ENCODE results near the gene OVCA2. TPM values are rescaled to one million over a fixed set of nuclear protein-coding genes. Genes with fewer than 3 reads are reported as not detected.

OVCA2 gene
- total RNA-seq, 4 donors from 2014 or later = 32.4 to 49.0 (median 37.8) TPM

DNA sequence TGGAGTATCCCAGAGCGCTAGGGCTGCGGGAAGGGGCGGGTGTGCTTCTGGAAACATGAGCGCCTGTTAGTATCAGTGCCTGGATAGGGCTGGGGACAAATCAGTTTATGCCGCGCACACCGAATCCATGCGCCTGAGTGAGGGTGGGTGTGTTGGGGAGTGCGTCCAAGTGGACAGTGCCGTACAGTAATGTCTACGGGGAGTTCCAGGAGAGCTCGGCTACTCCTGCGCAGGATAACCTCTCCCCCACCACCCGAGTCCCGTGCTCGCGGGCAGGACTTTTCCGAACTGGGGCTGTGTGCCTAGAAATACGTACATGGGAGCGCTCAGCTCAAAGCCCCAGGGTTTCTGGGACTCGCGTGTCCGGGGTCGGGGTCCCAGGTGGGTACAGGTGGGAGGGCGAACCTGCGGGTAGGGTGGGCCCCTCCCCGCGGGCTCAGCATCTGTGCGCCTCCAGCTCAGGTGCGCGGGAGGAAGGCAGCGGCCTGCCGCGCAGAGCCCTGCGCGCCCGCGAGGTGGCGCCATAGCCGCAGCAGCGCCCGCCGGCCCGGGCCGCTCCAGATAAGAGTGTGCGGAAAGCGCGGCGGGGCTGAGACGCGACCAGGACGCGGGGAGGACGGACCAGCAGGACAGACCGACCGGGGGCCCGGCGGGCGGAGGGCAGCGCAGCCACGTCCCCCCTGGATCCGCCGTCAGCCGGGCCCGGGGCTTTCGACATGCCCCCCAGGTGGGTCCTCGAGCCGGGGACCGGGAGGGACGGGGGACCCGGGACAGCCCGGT, 12.9 kb downstream of the OVCA2 start, which contains the start of gene HIC1:
HIC1 (plus strand) TSS at position 592 of the 780 bp plus-strand sequence. CDS start 1,588 bp downstream, outside the sequence.
- H3K27me3 ChIP-seq = peaks cover 0 to 34% of the 10 kb centered on the region in 2 donors
- DNase-seq = peak; percentile 79 to 90 (median 87)
- H3K36me3 ChIP-seq = no peaks in the 10 kb centered on the region
- no peaks in the 10 kb centered on the region for H3K9me3 ChIP-seq
- peak within 1 kb of the TSS; percentile 88 to 96 (median 94) for H3K27ac ChIP-seq
- peak; percentile 55 to 62 for TF ChIP-seq POLR2A (IDR thresholded peaks at IDR 0.05)
- TF ChIP-seq, protein P1, sequence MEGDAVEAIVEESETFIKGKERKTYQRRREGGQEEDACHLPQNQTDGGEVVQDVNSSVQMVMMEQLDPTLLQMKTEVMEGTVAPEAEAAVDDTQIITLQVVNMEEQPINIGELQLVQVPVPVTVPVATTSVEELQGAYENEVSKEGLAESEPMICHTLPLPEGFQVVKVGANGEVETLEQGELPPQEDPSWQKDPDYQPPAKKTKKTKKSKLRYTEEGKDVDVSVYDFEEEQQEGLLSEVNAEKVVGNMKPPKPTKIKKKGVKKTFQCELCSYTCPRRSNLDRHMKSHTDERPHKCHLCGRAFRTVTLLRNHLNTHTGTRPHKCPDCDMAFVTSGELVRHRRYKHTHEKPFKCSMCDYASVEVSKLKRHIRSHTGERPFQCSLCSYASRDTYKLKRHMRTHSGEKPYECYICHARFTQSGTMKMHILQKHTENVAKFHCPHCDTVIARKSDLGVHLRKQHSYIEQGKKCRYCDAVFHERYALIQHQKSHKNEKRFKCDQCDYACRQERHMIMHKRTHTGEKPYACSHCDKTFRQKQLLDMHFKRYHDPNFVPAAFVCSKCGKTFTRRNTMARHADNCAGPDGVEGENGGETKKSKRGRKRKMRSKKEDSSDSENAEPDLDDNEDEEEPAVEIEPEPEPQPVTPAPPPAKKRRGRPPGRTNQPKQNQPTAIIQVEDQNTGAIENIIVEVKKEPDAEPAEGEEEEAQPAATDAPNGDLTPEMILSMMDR (IDR thresholded peaks at IDR 0.05) = peak; percentile 95 to 99 (median 96)
- peak within 1 kb of the TSS; percentile 41 to 73 (median 62) for H3K4me3 ChIP-seq
- peaks cover 4 to 72% (median 49%) of the 10 kb centered on the region in 4 donors for H3K4me1 ChIP-seq

DNA sequence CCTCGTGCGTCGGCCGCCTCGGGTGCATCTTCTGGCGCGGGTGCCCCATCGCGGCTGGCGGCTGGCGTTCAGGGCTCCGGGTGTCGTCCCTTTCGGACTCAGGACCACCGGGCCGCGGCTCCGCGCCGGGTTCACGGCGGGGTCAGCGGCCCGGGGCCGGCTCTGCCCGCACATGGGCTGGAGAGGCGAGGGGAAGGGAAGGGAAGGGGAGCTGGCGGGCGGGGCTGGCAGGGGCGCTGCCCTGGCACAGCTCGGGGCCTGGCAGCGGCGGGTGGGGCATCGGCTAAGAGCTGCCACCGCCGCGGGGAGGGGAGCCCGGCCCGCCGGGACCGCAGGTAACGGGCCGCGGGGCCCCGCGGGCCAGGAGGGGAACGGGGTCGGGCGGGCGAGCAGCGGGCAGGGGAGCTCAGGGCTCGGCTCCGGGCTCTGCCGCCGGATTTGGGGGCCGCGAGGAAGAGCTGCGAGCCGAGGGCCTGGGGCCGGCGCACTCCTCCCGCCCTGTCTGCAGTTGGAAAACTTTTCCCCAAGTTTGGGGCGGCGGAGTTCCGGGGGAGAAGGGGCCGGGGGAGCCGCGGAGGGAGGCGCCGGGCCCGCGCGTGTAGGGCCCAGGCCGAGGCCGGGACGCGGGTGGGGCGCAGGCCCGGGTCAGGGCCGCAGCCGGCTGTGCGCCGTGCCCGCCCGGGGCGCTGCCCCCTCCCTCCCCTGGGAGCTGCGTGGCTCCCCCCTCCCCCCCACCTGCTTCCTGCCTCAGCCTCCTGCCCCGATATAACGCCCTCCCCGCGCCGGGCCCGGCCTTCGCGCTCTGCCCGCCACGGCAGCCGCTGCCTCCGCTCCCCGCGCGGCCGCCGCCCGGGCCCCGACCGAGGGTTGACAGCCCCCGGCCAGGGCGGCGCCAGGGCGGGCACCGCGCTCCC, 13.7 kb downstream of the OVCA2 start:
- H3K4me1 ChIP-seq = peaks cover 4 to 73% (median 49%) of the 10 kb centered on the region in 4 donors
- no peaks in the 10 kb centered on the region for H3K36me3 ChIP-seq
- peak overlapping the region; percentile 88 to 96 (median 94) for H3K27ac ChIP-seq
- H3K27me3 ChIP-seq = peaks cover 0 to 33% of the 10 kb centered on the region in 2 donors
- no peaks in the 10 kb centered on the region for H3K9me3 ChIP-seq
- DNase-seq = peak in 2 of 3 donors; percentile 61 to 75
- TF ChIP-seq, protein P1 (IDR thresholded peaks at IDR 0.05) = no peak
- no peak for TF ChIP-seq POLR2A (IDR thresholded peaks at IDR 0.05)
- H3K4me3 ChIP-seq = peak overlapping the region; percentile 41 to 73 (median 62)

DNA sequence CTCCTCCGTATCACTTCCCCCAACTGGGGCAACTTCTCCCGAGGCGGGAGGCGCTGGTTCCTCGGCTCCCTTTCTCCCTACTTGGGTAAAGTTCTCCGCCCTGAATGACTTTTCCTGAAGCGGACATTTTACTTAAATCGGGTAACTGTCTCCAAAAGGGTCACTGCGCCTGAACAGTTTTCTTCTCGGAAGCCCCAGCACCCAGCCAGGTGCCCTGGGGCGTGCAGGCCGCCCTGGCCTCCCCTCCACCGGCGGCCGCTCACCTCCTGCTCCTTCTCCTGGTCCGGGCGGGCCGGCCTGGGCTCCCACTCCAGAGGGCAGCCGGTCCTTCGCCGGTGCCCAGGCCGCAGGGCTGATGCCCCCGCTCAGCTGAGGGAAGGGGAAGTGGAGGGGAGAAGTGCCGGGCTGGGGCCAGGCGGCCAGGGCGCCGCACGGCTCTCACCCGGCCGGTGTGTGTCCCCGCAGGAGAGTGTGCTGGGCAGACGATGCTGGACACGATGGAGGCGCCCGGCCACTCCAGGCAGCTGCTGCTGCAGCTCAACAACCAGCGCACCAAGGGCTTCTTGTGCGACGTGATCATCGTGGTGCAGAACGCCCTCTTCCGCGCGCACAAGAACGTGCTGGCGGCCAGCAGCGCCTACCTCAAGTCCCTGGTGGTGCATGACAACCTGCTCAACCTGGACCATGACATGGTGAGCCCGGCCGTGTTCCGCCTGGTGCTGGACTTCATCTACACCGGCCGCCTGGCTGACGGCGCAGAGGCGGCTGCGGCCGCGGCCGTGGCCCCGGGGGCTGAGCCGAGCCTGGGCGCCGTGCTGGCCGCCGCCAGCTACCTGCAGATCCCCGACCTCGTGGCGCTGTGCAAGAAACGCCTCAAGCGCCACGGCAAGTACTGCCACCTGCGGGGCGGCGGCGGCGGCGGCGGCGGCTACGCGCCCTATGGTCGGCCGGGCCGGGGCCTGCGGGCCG, 14.7 kb downstream of the OVCA2 start:
- H3K4me1 ChIP-seq = peaks cover 4 to 73% (median 41%) of the 10 kb centered on the region in 4 donors
- TF ChIP-seq, protein P1 (IDR thresholded peaks at IDR 0.05) = peak in 4 of 6 experiments; percentile 13 to 36 (median 25)
- TF ChIP-seq POLR2A (IDR thresholded peaks at IDR 0.05) = no peak
- no peaks in the 10 kb centered on the region for H3K36me3 ChIP-seq
- DNase-seq = peak in 2 of 3 donors; percentile 66 to 76
- peaks cover 0 to 24% of the 10 kb centered on the region in 2 donors for H3K27me3 ChIP-seq
- H3K4me3 ChIP-seq = peak overlapping the region; percentile 41 to 73 (median 62)
- H3K9me3 ChIP-seq = no peaks in the 10 kb centered on the region
- H3K27ac ChIP-seq = peak overlapping the region; percentile 88 to 96 (median 94)

DNA sequence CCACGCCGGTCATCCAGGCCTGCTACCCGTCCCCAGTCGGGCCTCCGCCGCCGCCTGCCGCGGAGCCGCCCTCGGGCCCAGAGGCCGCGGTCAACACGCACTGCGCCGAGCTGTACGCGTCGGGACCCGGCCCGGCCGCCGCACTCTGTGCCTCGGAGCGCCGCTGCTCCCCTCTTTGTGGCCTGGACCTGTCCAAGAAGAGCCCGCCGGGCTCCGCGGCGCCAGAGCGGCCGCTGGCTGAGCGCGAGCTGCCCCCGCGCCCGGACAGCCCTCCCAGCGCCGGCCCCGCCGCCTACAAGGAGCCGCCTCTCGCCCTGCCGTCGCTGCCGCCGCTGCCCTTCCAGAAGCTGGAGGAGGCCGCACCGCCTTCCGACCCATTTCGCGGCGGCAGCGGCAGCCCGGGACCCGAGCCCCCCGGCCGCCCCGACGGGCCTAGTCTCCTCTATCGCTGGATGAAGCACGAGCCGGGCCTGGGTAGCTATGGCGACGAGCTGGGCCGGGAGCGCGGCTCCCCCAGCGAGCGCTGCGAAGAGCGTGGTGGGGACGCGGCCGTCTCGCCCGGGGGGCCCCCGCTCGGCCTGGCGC, 15.4 kb downstream of the OVCA2 start:
- Histone ChIP-seq H3K4me1 (peaks cover 4 to 79% (median 40%) of the 10 kb centered on the region in 4 donors), H3K4me3 (peak overlapping the region; percentile 41 to 73 (median 62)), H3K27ac (peak overlapping the region; percentile 88 to 96 (median 94)), H3K9me3 (no peaks in the 10 kb centered on the region), H3K36me3 (no peaks in the 10 kb centered on the region), H3K27me3 (peaks cover 0 to 24% of the 10 kb centered on the region in 2 donors)
- TF ChIP-seq POLR2A (IDR thresholded peaks at IDR 0.05) = no peak
- TF ChIP-seq, protein P1 (IDR thresholded peaks at IDR 0.05) = peak in 1 of 6 experiments; percentile 3
- DNase-seq = peak in 1 of 3 donors; percentile 58
